ENCODE measurements around the gene KPNA4.
A peak's percentile ranks its signal among the peaks of the same experiment; 100 is the strongest.

KPNA4 gene

DNA sequence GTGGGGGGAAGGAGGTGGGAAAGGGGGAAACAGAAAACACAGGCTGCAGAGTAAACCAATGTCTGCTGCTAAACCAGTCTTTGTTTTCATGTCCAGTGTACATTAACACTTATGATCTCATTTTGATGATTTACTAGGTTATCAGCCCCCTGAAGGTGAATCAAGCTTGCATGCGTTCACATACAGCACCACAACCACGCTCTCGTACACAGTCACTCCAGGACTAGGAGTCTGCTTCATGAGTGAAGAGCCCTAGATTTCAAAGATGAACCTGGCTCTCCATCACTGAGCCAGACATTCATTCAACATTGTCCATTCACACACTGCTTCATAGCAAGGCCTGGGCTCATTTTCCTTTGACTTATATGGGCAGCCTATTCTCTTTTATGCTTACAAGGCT lies 64.0 kb downstream of the KPNA4 start:
- no peaks in the 10 kb centered on the region for H3K9me3 Mint-ChIP-seq
- no peak overlapping the region for H3K27ac Mint-ChIP-seq
- no peaks in the 10 kb centered on the region for H3K27me3 Mint-ChIP-seq (ENCODE audit: low read depth)
- H3K4me1 Mint-ChIP-seq: no peaks in the 10 kb centered on the region
- peaks cover 64% of the 10 kb centered on the region for H3K36me3 Mint-ChIP-seq (ENCODE audit: low read depth)
- TF ChIP-seq, protein P1, sequence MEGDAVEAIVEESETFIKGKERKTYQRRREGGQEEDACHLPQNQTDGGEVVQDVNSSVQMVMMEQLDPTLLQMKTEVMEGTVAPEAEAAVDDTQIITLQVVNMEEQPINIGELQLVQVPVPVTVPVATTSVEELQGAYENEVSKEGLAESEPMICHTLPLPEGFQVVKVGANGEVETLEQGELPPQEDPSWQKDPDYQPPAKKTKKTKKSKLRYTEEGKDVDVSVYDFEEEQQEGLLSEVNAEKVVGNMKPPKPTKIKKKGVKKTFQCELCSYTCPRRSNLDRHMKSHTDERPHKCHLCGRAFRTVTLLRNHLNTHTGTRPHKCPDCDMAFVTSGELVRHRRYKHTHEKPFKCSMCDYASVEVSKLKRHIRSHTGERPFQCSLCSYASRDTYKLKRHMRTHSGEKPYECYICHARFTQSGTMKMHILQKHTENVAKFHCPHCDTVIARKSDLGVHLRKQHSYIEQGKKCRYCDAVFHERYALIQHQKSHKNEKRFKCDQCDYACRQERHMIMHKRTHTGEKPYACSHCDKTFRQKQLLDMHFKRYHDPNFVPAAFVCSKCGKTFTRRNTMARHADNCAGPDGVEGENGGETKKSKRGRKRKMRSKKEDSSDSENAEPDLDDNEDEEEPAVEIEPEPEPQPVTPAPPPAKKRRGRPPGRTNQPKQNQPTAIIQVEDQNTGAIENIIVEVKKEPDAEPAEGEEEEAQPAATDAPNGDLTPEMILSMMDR (IDR thresholded peaks at IDR 0.05; ENCODE audit: unreplicated experiment in 3 of 3): no peak
- H3K4me3 Mint-ChIP-seq: no peak overlapping the region

DNA sequence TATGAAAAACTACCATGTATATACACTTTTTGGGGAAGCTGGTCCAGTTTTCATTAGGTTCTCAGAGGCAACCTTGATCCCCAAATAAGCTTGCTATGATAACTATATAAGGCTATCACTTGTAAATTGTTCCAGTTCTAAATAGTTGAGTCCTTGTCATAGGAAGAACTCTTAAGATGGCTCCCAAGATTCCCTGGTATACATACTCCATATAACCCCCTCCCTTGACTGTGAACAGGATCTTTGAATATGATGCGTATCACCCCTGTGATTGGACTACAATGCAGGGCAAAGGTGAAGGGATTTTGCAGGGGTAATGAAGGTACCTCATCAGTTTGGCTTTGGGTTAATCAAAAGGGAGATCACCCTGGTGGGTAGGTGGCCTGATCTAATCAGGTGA lies 67.2 kb downstream of the KPNA4 start:
- H3K27me3 Mint-ChIP-seq (ENCODE audit: low read depth): no peaks in the 10 kb centered on the region
- no peak overlapping the region for H3K27ac Mint-ChIP-seq
- H3K4me1 Mint-ChIP-seq: no peaks in the 10 kb centered on the region
- H3K9me3 Mint-ChIP-seq: no peaks in the 10 kb centered on the region
- peaks cover 50% of the 10 kb centered on the region for H3K36me3 Mint-ChIP-seq (ENCODE audit: low read depth)
- no peak overlapping the region for H3K4me3 Mint-ChIP-seq
- TF ChIP-seq, protein P1 (IDR thresholded peaks at IDR 0.05; ENCODE audit: unreplicated experiment in 3 of 3): no peak

DNA sequence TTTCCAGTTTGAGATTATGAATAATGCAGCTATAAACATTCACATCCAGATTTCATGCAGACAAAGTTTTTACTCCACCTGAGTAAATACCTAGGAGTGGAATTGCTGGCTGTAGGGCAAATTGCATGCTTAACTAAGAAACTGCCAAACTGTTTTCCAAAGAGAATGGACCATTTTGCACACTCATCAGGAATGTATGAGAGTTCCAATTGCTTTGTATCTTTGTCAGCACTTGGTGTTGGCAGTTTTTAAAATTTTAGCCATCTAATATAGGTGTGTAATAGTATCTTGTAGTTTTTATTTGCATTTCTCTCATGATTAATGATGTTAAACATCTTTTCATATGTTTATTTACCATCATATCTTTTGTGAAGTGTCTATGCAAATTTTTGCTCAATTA lies 75.2 kb downstream of the KPNA4 start:
- Mint-ChIP-seq H3K9me3 (no peaks in the 10 kb centered on the region), H3K36me3 (ENCODE audit: low read depth) (peaks cover 4% of the 10 kb centered on the region), H3K4me3 (no peak overlapping the region), H3K27me3 (ENCODE audit: low read depth) (no peaks in the 10 kb centered on the region), H3K27ac (no peak overlapping the region), H3K4me1 (no peaks in the 10 kb centered on the region)
- TF ChIP-seq, protein P1 (IDR thresholded peaks at IDR 0.05; ENCODE audit: unreplicated experiment in 3 of 3): no peak

DNA sequence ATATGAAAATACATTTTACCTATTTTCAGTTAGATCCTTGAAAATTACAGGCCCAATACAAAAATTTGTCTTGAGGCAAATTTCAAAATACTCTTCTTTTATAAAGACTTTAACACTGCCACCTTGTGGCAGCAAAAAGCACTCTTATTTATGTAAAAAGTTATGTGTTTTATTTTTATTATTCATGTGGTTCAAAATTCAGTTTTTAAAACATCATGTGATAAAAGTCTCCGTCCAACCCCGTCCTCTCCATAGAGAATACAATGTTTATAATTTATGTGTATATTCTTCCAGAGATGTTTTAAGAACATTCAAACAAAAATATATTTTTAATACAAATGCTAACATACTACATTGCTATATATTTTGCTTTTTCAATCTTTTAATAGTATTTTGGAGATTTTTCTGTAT lies 78.9 kb downstream of the KPNA4 start:
- Mint-ChIP-seq H3K27me3 (ENCODE audit: low read depth) (no peaks in the 10 kb centered on the region), H3K9me3 (no peaks in the 10 kb centered on the region), H3K4me3 (no peak overlapping the region), H3K36me3 (ENCODE audit: low read depth) (no peaks in the 10 kb centered on the region), H3K27ac (no peak overlapping the region), H3K4me1 (peaks cover 5% of the 10 kb centered on the region)
- TF ChIP-seq, protein P1 (IDR thresholded peaks at IDR 0.05; ENCODE audit: unreplicated experiment in 3 of 3): peak; percentile 60 to 77 (median 66)

DNA sequence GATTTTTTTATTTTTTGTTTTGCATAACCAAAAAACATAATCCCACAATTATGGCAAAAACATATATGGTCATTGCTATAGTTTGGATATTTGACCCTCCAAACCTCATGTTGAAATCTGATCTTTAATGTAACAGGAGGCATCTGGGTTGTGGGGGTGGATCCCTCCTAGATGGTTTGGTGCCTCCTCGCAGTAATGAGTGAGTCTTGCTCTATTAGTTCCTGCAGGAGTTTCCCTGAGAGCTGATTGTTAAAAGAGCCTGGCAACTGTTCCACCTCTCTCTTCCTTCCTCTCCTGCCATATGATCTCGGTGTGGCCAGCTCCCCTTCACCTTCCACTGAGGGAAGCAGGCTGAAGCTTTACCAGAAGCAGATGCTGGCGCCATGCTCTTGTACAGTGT lies 82.6 kb downstream of the KPNA4 start:
- Mint-ChIP-seq H3K36me3 (ENCODE audit: low read depth) (no peaks in the 10 kb centered on the region), H3K4me1 (peaks cover 5% of the 10 kb centered on the region), H3K27me3 (ENCODE audit: low read depth) (no peaks in the 10 kb centered on the region), H3K4me3 (no peak overlapping the region), H3K9me3 (no peaks in the 10 kb centered on the region), H3K27ac (peak overlapping the region in 2 of 3 experiments; percentile 2 to 9)
- TF ChIP-seq, protein P1 (IDR thresholded peaks at IDR 0.05; ENCODE audit: unreplicated experiment in 3 of 3): no peak

DNA sequence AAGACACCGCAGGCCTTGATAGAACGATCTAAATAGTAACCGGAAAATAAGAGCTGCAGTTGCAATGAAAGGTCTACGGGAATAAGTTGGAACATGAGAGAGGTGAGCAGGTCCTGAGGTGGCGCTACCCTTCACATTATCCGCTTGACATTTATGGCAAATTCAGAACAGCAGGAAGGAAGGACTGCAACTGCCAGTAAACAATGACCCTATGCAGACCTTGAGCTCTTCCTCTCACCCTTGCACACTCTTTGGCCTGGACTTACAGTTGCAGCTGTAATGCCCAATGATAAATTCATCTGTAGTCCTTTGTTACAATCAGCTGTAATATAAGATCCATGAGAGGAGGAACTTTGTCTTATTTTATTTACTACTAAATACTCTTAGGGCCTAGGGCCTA lies 83.5 kb downstream of the KPNA4 start:
- TF ChIP-seq, protein P1 (IDR thresholded peaks at IDR 0.05; ENCODE audit: unreplicated experiment in 3 of 3): no peak
- H3K27me3 Mint-ChIP-seq (ENCODE audit: low read depth): no peaks in the 10 kb centered on the region
- H3K4me3 Mint-ChIP-seq: no peak overlapping the region
- H3K36me3 Mint-ChIP-seq (ENCODE audit: low read depth): no peaks in the 10 kb centered on the region
- no peaks in the 10 kb centered on the region for H3K9me3 Mint-ChIP-seq
- peaks cover 5% of the 10 kb centered on the region for H3K4me1 Mint-ChIP-seq
- peak overlapping the region in 1 of 3 experiments; percentile 53 for H3K27ac Mint-ChIP-seq

Data from nephron (organoid).